ENCODE results near the gene DNM3.

The DNM3 gene

GRCh38 chr1:171999756-172000155 lies 158.5 kb downstream of the DNM3 start:
- Histone ChIP-seq H3K4me3 (no peak overlapping the region), H3K9me3 (ENCODE audit: low read depth, low read length) (no peaks in the 10 kb centered on the region), H3K9ac (ENCODE audit: insufficient read length) (no peak overlapping the region), H3K27ac (no peak overlapping the region), H3K36me3 (ENCODE audit: insufficient read depth, low read length) (no peaks in the 10 kb centered on the region)
- TF ChIP-seq FOXP2 (optimal IDR thresholded peaks at IDR 0.05; ENCODE audit: control extremely low read depth, extremely low read length, insufficient read depth) (no peak), POLR2AphosphoS5 (IDR thresholded peaks at IDR 0.05; ENCODE audit: borderline replicate concordance, low read depth, low read length) (no peak), EZH2 (IDR thresholded peaks at IDR 0.05) (no peak)
- no peak for DNase-seq (ENCODE audit: low read depth, low spot score)

GRCh38 chr1:172001288-172001687 lies 160.0 kb downstream of the DNM3 start:
- H3K4me3 ChIP-seq, result no peak overlapping the region
- TF ChIP-seq EZH2 (IDR thresholded peaks at IDR 0.05) (no peak), FOXP2 (optimal IDR thresholded peaks at IDR 0.05; ENCODE audit: control extremely low read depth, extremely low read length, insufficient read depth) (no peak), POLR2AphosphoS5 (IDR thresholded peaks at IDR 0.05; ENCODE audit: borderline replicate concordance, low read depth, low read length) (no peak)
- DNase-seq (ENCODE audit: low read depth, low spot score), result no peak

GRCh38 chr1:172002725-172003345 lies 161.5 kb downstream of the DNM3 start:
- no peak overlapping the region for H3K9ac ChIP-seq (ENCODE audit: insufficient read length)
- peak; percentile 59 for DNase-seq (ENCODE audit: low read depth, low spot score)
- TF ChIP-seq POLR2AphosphoS5 (IDR thresholded peaks at IDR 0.05; ENCODE audit: borderline replicate concordance, low read depth, low read length) (no peak), EZH2 (IDR thresholded peaks at IDR 0.05) (no peak), FOXP2 (optimal IDR thresholded peaks at IDR 0.05; ENCODE audit: control extremely low read depth, extremely low read length, insufficient read depth) (no peak)
- H3K27ac ChIP-seq, result no peak overlapping the region
- H3K9me3 ChIP-seq (ENCODE audit: low read depth, low read length), result no peaks in the 10 kb centered on the region
- H3K36me3 ChIP-seq (ENCODE audit: insufficient read depth, low read length), result no peaks in the 10 kb centered on the region
- no peak overlapping the region for H3K4me3 ChIP-seq

More at GRCh38 chr1:172001288-172001687, 160.0 kb downstream of the DNM3 start:
- Histone ChIP-seq H3K27ac (no peak overlapping the region), H3K36me3 (ENCODE audit: insufficient read depth, low read length) (no peaks in the 10 kb centered on the region), H3K9me3 (ENCODE audit: low read depth, low read length) (no peaks in the 10 kb centered on the region), H3K9ac (ENCODE audit: insufficient read length) (no peak overlapping the region)

- H3K9ac ChIP-seq (ENCODE audit: insufficient read length), result no peak overlapping the region
- no peaks in the 10 kb centered on the region for H3K36me3 ChIP-seq (ENCODE audit: insufficient read depth, low read length)
- no peak for TF ChIP-seq POLR2AphosphoS5 (IDR thresholded peaks at IDR 0.05; ENCODE audit: borderline replicate concordance, low read depth, low read length)
- H3K27ac ChIP-seq, result no peak overlapping the region
- no peaks in the 10 kb centered on the region for H3K9me3 ChIP-seq (ENCODE audit: low read depth, low read length)
- DNase-seq (ENCODE audit: low read depth, low spot score), result no peak
- H3K4me3 ChIP-seq, result no peak overlapping the region
Observed at GRCh38 chr1:172003766-172004530, 162.7 kb downstream of the DNM3 start.

GRCh38 chr1:172004671-172005070 lies 163.4 kb downstream of the DNM3 start:
- no peak overlapping the region for H3K27ac ChIP-seq

GRCh38 chr1:172005856-172006255 lies 164.6 kb downstream of the DNM3 start:
- Histone ChIP-seq H3K9me3 (ENCODE audit: low read depth, low read length) (peaks cover 8% of the 10 kb centered on the region; the same call in 1 of the 2 replicates), H3K9ac (ENCODE audit: insufficient read length) (no peak overlapping the region), H3K4me3 (no peak overlapping the region), H3K27ac (no peak overlapping the region), H3K36me3 (ENCODE audit: insufficient read depth, low read length) (no peaks in the 10 kb centered on the region)
- DNase-seq (ENCODE audit: low read depth, low spot score), result no peak
- no peak for TF ChIP-seq EZH2 (IDR thresholded peaks at IDR 0.05)
- TF ChIP-seq POLR2AphosphoS5 (IDR thresholded peaks at IDR 0.05; ENCODE audit: borderline replicate concordance, low read depth, low read length), result no peak
- no peak for TF ChIP-seq FOXP2 (optimal IDR thresholded peaks at IDR 0.05; ENCODE audit: control extremely low read depth, extremely low read length, insufficient read depth)

More at GRCh38 chr1:172004671-172005070, 163.4 kb downstream of the DNM3 start:
- H3K9ac ChIP-seq (ENCODE audit: insufficient read length), result no peak overlapping the region
- no peaks in the 10 kb centered on the region for H3K36me3 ChIP-seq (ENCODE audit: insufficient read depth, low read length)
- TF ChIP-seq POLR2AphosphoS5 (IDR thresholded peaks at IDR 0.05; ENCODE audit: borderline replicate concordance, low read depth, low read length) (no peak), FOXP2 (optimal IDR thresholded peaks at IDR 0.05; ENCODE audit: control extremely low read depth, extremely low read length, insufficient read depth) (no peak), EZH2 (IDR thresholded peaks at IDR 0.05) (no peak)
- peaks cover 2% of the 10 kb centered on the region; the same call in 1 of the 2 replicates for H3K9me3 ChIP-seq (ENCODE audit: low read depth, low read length)
- no peak for DNase-seq (ENCODE audit: low read depth, low spot score)
- H3K4me3 ChIP-seq, result no peak overlapping the region

GRCh38 chr1:172006660-172007059 lies 165.4 kb downstream of the DNM3 start:
- Histone ChIP-seq H3K9me3 (ENCODE audit: low read depth, low read length) (peaks cover 8% of the 10 kb centered on the region; the same call in 1 of the 2 replicates), H3K36me3 (ENCODE audit: insufficient read depth, low read length) (no peaks in the 10 kb centered on the region), H3K9ac (ENCODE audit: insufficient read length) (no peak overlapping the region), H3K27ac (no peak overlapping the region), H3K4me3 (no peak overlapping the region)
- TF ChIP-seq FOXP2 (optimal IDR thresholded peaks at IDR 0.05; ENCODE audit: control extremely low read depth, extremely low read length, insufficient read depth) (no peak), POLR2AphosphoS5 (IDR thresholded peaks at IDR 0.05; ENCODE audit: borderline replicate concordance, low read depth, low read length) (no peak), EZH2 (IDR thresholded peaks at IDR 0.05) (no peak)
- DNase-seq (ENCODE audit: low read depth, low spot score), result no peak

- no peak overlapping the region for H3K9ac ChIP-seq (ENCODE audit: insufficient read length)
- no peak overlapping the region for H3K4me3 ChIP-seq
- H3K27ac ChIP-seq, result no peak overlapping the region
- peaks cover 9% of the 10 kb centered on the region; the same call in 1 of the 2 replicates for H3K9me3 ChIP-seq (ENCODE audit: low read depth, low read length)
- H3K36me3 ChIP-seq (ENCODE audit: insufficient read depth, low read length), result no peaks in the 10 kb centered on the region
- no peak for DNase-seq (ENCODE audit: low read depth, low spot score)
- TF ChIP-seq EZH2 (IDR thresholded peaks at IDR 0.05) (no peak), FOXP2 (optimal IDR thresholded peaks at IDR 0.05; ENCODE audit: control extremely low read depth, extremely low read length, insufficient read depth) (no peak), POLR2AphosphoS5 (IDR thresholded peaks at IDR 0.05; ENCODE audit: borderline replicate concordance, low read depth, low read length) (no peak)
Observed at GRCh38 chr1:172018727-172019311, 177.5 kb downstream of the DNM3 start.

Data from SK-N-MC (cell line).